Measurements from ENCODE around the gene DOCK1. TPM values are rescaled to one million over a fixed set of nuclear protein-coding genes. Genes with fewer than 3 reads are reported as not detected.

Gene DOCK1
- total and polyA plus RNA-seq, 2 donors (not counting 1 experiment from before 2014, with no cell fraction given), result 20.5 to 91.0 TPM

DNA sequence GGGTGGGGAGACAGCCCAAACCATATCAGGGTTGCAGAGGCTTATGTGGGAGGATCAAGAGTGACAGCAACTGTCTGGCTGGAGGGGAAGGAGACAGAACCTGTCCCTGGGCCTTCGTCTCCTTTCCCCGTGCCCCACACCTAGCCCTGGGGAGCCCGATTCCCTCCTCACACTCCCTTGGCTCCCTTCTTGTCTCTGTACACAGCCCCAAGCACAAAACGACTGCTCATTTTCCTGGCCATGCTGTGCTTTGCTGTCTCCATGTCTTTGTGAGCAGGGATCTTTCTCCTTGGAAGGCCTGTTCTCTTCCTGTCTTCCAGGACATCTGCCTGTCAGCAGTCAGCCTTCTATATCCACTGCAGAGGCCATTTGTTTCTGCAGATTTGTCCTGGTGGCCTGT is 177.4 kb downstream of the DOCK1 start:
- Histone ChIP-seq H4K20me1 (ENCODE audit: control insufficient read depth, extremely low read depth, insufficient read depth, low read length) (no peaks in the 10 kb centered on the region), H3K4me3 (replicated peaks in 1 of 4; ENCODE audit: control extremely low read depth in 1 of 4, insufficient read depth in 1 of 4, low read depth in 3 of 4, low read length in 4 of 4) (no peak overlapping the region), H3K4me1 (ENCODE audit: control insufficient read depth, extremely low read depth, insufficient read depth, low read length) (no peaks in the 10 kb centered on the region), H3K27ac (ENCODE audit: insufficient read depth, low read length) (no peak overlapping the region), H3K79me2 (ENCODE audit: control insufficient read depth, insufficient read depth, low read length) (no peaks in the 10 kb centered on the region), H3K36me3 (ENCODE audit: control insufficient read depth, insufficient read depth, low read length) (no peaks in the 10 kb centered on the region), H3K9me3 (ENCODE audit: control insufficient read depth, insufficient read depth, low read depth, low read length) (no peaks in the 10 kb centered on the region), H3K27me3 (ENCODE audit: control insufficient read depth, insufficient read depth, low read length) (no peaks in the 10 kb centered on the region), H2AFZ (ENCODE audit: low read length) (no peak overlapping the region), H3K9ac (ENCODE audit: insufficient read depth, low read length) (no peak overlapping the region), H3K4me2 (ENCODE audit: extremely low read depth, insufficient read depth, low read length) (no peak overlapping the region)
- DNase-seq (ENCODE audit: low read depth in 2 of 2), result no peak
- no peak for TF ChIP-seq EZH2 (IDR thresholded peaks at IDR 0.05; ENCODE audit: low read length, missing control alignments)
- TF ChIP-seq, protein P1, sequence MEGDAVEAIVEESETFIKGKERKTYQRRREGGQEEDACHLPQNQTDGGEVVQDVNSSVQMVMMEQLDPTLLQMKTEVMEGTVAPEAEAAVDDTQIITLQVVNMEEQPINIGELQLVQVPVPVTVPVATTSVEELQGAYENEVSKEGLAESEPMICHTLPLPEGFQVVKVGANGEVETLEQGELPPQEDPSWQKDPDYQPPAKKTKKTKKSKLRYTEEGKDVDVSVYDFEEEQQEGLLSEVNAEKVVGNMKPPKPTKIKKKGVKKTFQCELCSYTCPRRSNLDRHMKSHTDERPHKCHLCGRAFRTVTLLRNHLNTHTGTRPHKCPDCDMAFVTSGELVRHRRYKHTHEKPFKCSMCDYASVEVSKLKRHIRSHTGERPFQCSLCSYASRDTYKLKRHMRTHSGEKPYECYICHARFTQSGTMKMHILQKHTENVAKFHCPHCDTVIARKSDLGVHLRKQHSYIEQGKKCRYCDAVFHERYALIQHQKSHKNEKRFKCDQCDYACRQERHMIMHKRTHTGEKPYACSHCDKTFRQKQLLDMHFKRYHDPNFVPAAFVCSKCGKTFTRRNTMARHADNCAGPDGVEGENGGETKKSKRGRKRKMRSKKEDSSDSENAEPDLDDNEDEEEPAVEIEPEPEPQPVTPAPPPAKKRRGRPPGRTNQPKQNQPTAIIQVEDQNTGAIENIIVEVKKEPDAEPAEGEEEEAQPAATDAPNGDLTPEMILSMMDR (conservative IDR thresholded peaks at IDR 0.05 in 1 of 2, IDR thresholded peaks at IDR 0.05 in 1 of 2; ENCODE audit: low read depth in 1 of 2, low read length in 2 of 2), result no peak

DNA sequence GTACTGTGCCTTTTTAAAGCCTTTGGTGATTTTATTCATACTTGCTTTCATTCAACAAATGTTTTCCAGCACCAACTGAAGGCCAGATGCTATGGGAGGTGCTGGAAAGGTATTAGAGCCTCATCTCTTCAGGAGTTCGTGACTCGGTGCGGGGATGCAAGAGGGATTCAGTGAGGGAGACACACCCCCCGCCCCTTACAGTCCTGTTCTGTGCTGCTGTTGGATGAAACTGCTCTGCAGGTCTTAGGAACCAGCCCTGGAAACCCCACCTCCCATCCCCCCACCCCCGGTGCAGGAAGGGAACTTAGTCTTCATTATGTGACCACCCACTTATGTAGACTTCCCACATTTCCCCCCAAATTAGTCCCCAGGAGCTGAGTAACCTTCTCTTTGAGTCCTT is 180.7 kb downstream of the DOCK1 start:
- no peaks in the 10 kb centered on the region for H3K79me2 ChIP-seq (ENCODE audit: control insufficient read depth, insufficient read depth, low read length)
- no peaks in the 10 kb centered on the region for H3K27me3 ChIP-seq (ENCODE audit: control insufficient read depth, insufficient read depth, low read length)
- H3K9ac ChIP-seq (ENCODE audit: insufficient read depth, low read length), result no peak overlapping the region
- H3K4me1 ChIP-seq (ENCODE audit: control insufficient read depth, extremely low read depth, insufficient read depth, low read length), result no peaks in the 10 kb centered on the region
- no peak overlapping the region for H3K27ac ChIP-seq (ENCODE audit: insufficient read depth, low read length)
- H2AFZ ChIP-seq (ENCODE audit: low read length), result no peak overlapping the region
- H3K36me3 ChIP-seq (ENCODE audit: control insufficient read depth, insufficient read depth, low read length), result no peaks in the 10 kb centered on the region
- no peaks in the 10 kb centered on the region for H3K9me3 ChIP-seq (ENCODE audit: control insufficient read depth, insufficient read depth, low read depth, low read length)
- H3K4me2 ChIP-seq (ENCODE audit: extremely low read depth, insufficient read depth, low read length), result no peak overlapping the region
- no peak overlapping the region for H3K4me3 ChIP-seq (replicated peaks in 1 of 4; ENCODE audit: control extremely low read depth in 1 of 4, insufficient read depth in 1 of 4, low read depth in 3 of 4, low read length in 4 of 4)
- no peaks in the 10 kb centered on the region for H4K20me1 ChIP-seq (ENCODE audit: control insufficient read depth, extremely low read depth, insufficient read depth, low read length)
- DNase-seq (ENCODE audit: low read depth in 2 of 2), result no peak
- TF ChIP-seq, protein P1 (conservative IDR thresholded peaks at IDR 0.05 in 1 of 2, IDR thresholded peaks at IDR 0.05 in 1 of 2; ENCODE audit: low read depth in 1 of 2, low read length in 2 of 2), result no peak
- TF ChIP-seq EZH2 (IDR thresholded peaks at IDR 0.05; ENCODE audit: low read length, missing control alignments), result no peak

DNA sequence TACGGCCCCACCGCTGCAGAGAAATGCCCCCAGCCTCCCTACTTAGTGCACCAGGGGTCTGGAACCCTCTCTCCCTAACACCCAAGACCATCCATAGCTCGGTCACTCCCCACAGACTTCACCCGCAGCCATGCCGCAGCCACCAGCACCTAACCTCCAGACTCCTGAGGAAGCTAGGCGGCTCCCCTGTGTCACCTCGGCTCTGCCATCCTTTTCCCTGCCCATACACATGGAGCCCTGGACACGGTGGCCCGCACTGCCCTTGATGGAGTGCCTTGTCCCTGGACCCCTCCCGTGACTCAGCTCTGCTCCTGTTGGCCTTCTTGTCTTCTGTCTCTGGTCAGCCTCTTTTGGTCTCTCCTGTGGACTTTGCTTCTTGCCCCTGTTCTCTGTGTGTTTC is 183.7 kb downstream of the DOCK1 start:
- H3K9ac ChIP-seq (ENCODE audit: insufficient read depth, low read length), result no peak overlapping the region
- H3K79me2 ChIP-seq (ENCODE audit: control insufficient read depth, insufficient read depth, low read length), result no peaks in the 10 kb centered on the region
- H3K36me3 ChIP-seq (ENCODE audit: control insufficient read depth, insufficient read depth, low read length), result no peaks in the 10 kb centered on the region
- H3K4me2 ChIP-seq (ENCODE audit: extremely low read depth, insufficient read depth, low read length), result no peak overlapping the region
- H3K27me3 ChIP-seq (ENCODE audit: control insufficient read depth, insufficient read depth, low read length), result no peaks in the 10 kb centered on the region
- H3K9me3 ChIP-seq (ENCODE audit: control insufficient read depth, insufficient read depth, low read depth, low read length), result no peaks in the 10 kb centered on the region
- H3K4me1 ChIP-seq (ENCODE audit: control insufficient read depth, extremely low read depth, insufficient read depth, low read length), result no peaks in the 10 kb centered on the region
- H4K20me1 ChIP-seq (ENCODE audit: control insufficient read depth, extremely low read depth, insufficient read depth, low read length), result no peaks in the 10 kb centered on the region
- no peak overlapping the region for H2AFZ ChIP-seq (ENCODE audit: low read length)
- H3K4me3 ChIP-seq (replicated peaks in 1 of 4; ENCODE audit: control extremely low read depth in 1 of 4, insufficient read depth in 1 of 4, low read depth in 3 of 4, low read length in 4 of 4), result no peak overlapping the region
- H3K27ac ChIP-seq (ENCODE audit: insufficient read depth, low read length), result no peak overlapping the region
- TF ChIP-seq EZH2 (IDR thresholded peaks at IDR 0.05; ENCODE audit: low read length, missing control alignments), result no peak
- TF ChIP-seq, protein P1 (conservative IDR thresholded peaks at IDR 0.05 in 1 of 2, IDR thresholded peaks at IDR 0.05 in 1 of 2; ENCODE audit: low read depth in 1 of 2, low read length in 2 of 2), result no peak
- DNase-seq (ENCODE audit: low read depth in 2 of 2), result no peak

Data from fibroblast of lung (primary cell).